HCEC 1CT (cell line): ENCODE results near the gene SIVA1.

ENCODE experiments used
- DNase-seq: peaks from one replicate; pipeline ENCODE4 v3.0.0-alpha.2; 2017

The SIVA1 gene

DNA sequence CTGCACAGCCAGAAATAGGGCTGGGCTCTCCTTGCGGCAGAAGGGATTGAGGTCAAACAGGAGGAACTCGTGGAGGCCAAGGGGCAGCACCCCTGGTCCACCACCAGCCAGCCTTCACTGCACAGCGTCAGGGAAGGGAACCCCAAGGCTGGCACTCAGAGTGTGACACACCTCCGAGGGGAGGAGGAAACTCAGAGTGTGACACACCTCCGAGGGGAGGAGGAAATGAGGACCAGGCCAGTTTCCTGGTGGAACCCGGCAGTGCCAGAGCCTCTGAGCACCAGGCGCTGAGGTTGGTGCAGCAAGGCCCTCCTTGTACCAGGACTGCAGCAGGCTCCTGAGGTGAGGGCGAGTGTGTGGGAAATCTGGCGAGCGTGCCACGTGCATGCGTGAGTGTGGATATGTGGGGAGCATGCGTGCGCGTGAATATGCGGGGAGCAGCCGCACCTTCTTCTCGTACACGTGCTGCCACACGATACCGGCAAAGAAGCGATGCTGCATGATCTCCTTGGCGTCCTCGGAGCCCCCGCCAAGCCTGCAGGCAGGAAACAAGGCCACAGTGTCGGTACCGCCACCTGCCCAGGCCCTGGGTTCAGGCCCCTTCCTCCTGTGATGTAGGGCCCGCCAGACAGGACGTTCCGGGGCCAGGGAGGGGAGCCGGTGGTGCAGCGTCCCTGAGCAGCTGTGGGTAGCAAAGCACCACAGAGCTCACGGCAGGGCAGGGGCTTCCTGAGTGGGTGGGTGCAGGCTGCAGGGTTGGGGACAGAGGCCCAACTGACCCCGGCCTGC, 19.2 kb downstream of the SIVA1 start:
- no peak for DNase-seq

DNA sequence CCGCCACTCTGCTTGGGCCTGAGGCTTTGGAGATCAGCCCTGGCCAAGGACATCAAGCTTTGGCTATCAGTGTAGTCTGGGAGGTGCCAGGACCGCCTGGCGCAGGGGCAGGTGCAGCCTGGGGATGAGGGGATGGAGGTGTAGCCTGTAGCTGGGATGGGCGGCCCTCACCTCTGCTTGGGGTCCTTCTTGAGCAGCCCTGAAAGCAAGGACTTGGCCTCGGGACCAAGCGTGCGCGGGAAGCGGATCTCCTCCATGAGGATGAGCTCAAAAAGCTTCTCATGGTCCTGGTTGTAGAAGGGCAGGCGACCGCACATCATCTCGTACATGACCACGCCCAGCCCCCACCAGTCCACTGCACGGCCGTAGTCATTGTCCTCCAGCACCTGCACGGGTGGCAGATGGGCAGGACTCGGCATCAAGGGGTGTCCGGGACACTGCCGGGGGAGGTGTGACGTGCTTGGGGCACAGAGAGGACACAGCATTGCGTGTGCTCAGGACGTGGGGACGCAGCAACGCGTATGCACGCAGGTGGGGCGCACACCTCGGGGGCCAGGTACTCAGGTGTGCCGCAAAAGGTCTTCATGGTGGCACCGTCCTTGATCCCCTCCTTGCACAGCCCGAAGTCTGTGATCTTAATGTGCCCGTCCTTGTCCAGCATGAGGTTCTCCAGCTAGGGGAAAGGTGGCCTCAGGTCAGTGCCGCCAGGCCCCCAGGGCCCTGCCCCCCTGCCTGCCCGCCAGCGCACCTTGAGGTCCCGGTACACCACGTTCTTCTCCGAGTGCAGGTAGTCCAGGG, 20.0 kb downstream of the SIVA1 start:
- DNase-seq: no peak

GRCh38 chr14:104773505-104774452, 20.8 kb downstream of the SIVA1 start:
- DNase-seq: no peak

DNA sequence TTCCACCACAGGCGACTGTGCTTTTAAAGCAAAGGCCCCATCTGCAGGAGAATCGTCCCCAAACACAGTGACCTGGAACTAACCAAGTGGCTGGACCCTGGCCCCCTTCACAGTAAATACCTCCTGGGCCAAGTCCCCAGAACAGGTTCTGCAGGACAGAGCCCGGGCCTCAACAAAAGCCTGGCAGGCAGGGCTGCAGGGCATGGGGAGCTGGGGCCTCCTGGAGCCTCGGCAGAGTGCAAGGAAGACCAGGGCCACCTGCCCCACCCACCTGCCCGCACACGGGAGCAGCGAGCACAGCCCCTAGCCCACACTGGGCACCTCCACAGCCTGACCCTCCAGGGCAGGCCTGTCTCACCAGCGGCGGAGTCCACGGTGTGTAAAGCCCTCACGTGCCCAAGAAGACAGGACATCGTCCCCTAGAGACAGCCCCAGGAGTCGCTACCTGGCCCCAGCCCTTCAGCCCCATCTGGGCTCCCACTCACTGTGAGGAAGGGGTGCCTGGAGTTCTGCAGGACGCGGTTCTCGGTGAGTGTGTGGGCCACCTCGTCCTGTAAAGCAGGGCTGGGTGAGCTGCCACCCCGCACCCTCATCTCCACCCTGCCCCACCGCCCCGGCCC, 21.6 kb downstream of the SIVA1 start:
- no peak for DNase-seq

- no peak for DNase-seq
These were observed 22.1 kb downstream of the SIVA1 start for GRCh38 chr14:104775073-104775489.

DNA sequence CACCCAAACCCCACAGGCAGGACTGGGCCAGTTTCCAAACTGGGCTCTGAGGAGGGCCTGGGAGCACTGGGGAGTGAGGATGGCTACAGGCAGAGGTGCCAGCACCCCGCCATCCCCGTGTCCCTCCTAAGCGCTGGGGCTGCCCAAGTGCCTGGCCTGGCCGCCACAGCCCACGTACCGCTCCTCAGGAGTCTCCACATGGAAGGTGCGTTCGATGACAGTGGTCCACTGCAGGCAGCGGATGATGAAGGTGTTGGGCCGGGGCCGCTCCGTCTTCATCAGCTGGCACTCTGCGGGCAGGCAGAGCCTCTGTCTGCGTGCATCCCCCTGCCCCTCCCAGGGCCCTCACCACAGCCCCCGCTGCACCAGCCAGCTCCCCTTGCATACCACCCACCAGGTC, 23.5 kb downstream of the SIVA1 start:
- no peak for DNase-seq

DNA sequence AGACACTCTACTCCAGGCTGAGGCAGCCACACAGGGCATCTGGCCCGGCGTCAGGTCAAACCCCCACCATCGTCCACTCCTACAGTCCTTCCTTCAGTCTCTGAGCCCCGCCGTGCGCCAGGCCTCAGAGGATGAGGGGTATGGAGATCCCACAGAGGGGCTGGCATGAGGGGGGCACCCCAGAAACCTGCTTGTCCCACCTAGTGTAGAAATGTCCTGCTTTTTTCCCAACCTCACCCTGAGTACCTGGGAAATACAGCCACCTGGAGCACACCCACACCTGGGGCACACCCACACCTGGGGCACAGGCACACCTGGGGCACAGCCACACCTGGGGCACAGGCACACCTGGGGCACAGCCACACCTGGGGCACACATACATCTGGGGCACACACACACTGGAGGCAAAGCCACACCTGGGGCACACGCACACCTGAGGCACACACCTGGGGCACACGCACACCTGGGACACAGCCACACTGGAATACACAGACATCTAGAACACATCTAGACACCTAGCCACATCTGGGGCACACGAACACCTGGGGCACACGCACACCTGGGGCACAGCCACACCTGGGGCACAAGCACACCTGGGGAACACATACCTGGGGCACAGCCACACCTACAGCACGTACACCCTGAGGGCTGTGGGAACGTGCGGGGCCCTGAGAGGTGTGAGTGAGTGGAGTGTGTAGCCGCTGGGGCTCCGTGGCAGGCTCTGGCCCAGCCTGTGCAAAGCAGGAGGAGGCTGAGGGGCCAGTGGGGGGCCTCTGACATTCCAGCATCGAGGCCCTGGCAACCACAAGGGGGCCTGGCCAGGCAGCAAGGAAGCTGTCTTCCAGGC, 24.2 kb downstream of the SIVA1 start:
- no peak for DNase-seq

- no peak for DNase-seq
These were observed 24.9 kb downstream of the SIVA1 start for GRCh38 chr14:104777808-104778249.

- no peak for DNase-seq
These were observed 25.9 kb downstream of the SIVA1 start for GRCh38 chr14:104778694-104779331.

DNA sequence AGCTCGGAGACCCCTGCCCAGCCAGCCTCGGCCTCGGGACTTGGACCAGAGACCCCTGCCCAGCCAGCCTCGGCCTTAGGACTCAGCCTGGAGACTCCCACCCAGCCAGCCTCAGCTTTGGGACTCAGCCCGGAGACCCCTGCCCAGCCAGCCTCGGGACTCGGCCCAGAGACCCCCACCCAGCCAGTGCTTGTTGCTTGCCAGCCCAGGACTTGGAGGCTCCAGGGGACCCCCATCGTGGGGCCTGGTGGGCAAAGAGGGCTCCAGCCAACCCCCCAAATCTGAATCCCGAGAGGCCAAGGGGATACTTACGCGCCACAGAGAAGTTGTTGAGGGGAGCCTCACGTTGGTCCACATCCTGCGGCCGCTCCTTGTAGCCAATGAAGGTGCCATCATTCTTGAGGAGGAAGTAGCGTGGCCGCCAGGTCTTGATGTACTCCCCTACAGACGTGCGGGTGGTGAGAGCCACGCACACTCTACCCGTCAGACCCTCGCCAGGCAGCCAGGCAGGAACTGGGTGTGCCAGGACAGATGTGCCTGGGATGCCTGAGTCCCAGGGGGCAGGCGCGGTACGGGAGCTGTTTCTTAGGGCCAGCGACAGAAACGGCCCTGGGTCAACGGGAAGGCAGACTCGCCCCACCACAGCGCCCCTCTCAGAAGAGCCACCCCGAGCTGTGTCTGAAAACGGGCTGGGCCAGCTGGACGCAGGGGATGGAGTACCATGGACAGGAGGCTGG, 27.0 kb downstream of the SIVA1 start:
- DNase-seq: no peak

GRCh38 chr14:104780513-104781030, 27.6 kb downstream of the SIVA1 start:
- no peak for DNase-seq

- no peak for DNase-seq
These were observed 28.5 kb downstream of the SIVA1 start for GRCh38 chr14:104781271-104782077.

GRCh38 chr14:104782086-104782807, 29.3 kb downstream of the SIVA1 start:
- no peak for DNase-seq

DNA sequence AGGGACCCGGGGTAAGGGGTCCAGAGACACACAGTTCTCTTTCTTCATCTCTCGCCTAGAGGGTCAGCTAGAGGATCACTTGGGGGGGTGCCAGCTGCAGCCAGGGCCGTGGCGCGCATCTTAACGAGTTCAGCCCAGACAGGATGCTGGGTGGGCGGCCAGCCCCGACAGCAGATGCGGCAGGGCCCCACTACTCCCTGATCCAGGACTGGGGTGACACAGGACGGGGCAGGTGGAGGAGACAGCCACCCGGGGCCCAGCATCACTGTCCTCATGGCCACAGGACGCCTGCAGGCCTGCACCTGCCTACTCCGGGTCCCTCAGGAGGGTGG, 29.8 kb downstream of the SIVA1 start:
- DNase-seq: no peak

GRCh38 chr14:104783484-104784217, 30.7 kb downstream of the SIVA1 start:
- no peak for DNase-seq

- DNase-seq: no peak
These were observed 31.2 kb downstream of the SIVA1 start for GRCh38 chr14:104784218-104784568.

DNA sequence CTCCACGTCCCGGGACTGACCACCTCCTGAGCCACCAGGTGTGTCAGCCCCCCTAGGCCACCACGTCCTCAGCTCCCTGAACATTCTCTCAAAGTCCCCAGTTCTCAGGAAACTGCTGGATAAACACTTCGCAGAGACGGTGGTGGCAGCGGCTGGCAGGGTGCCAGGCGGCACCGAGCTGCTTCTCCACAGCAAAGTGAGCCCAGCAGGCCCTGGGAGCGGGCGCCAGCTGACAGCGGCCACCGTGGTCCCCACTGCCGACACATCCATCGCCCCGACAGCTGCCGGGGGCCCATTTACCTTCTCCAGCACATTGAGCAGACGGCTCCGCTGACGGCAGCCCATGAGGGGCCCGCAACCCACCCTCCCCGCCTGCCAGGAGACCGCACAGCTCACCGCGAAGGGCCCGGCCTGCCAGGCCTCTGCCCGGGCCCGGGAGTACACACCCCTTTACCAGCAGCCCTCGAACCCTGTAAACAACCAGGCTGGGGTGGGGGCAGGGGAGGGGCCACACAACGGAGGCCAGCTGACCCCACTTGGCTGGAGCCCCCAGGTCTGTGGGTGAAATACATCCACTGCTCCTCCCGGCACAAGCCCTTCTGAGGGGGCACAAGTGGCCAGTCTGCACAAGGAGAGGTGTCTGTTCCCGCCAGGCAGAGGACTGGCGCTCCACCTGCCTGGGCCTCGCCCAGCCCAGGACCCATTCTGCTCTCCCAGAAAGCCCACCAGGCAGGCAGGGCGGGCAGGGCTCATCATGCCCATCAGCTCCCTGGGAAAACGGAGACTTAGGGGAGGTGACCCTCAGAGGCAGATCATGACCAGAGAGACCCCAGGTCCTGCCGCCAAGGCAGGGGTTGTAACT, 32.1 kb downstream of the SIVA1 start:
- DNase-seq: no peak
